LNCaP clone FGC (cell line): ENCODE measurements around the gene FOSL2.

Experiments used
- DNase-seq: peaks from one replicate; pipeline ENCODE4 v3.0.0-alpha.2; 2011; ENCODE audit warnings: low read depth
- H3K4me3 ChIP-seq: 2 replicates; pipeline ENCODE4 v1.5.1; 2011; ENCODE audit warnings: mild to moderate bottlenecking, low read depth, low read length, control low read depth
- TF ChIP-seq, protein P1 (sequence below): IDR thresholded peaks from 2 replicates; pipeline ENCODE4 v1.5.1; 2012; ENCODE audit warnings: mild to moderate bottlenecking; ENCODE audit not compliant: control insufficient read depth, insufficient read depth; ENCODE audit errors: extremely low read depth

The FOSL2 gene

DNA sequence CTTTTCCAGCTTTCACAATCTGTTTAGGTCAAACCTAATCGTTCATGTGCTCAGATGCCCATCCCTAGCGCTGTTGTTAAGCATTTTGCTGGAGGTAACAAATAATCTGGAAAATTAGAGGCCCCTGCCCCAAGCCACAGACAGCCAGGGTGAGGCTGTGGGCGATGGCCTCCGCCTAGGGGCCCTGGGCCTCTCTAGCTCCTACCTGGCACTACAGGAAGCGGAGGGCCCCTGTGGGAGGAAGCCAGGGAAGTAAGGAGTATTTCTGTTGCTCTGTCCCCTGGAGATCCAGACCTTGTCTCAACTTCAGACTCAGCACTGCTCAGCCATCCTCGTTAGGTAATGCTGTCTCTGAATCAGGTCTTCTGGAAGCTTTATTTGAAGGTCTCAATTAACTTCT is 12.4 kb upstream of the FOSL2 start:
- H3K4me3 ChIP-seq, result no peak overlapping the region
- no peak for DNase-seq
- TF ChIP-seq, protein P1, sequence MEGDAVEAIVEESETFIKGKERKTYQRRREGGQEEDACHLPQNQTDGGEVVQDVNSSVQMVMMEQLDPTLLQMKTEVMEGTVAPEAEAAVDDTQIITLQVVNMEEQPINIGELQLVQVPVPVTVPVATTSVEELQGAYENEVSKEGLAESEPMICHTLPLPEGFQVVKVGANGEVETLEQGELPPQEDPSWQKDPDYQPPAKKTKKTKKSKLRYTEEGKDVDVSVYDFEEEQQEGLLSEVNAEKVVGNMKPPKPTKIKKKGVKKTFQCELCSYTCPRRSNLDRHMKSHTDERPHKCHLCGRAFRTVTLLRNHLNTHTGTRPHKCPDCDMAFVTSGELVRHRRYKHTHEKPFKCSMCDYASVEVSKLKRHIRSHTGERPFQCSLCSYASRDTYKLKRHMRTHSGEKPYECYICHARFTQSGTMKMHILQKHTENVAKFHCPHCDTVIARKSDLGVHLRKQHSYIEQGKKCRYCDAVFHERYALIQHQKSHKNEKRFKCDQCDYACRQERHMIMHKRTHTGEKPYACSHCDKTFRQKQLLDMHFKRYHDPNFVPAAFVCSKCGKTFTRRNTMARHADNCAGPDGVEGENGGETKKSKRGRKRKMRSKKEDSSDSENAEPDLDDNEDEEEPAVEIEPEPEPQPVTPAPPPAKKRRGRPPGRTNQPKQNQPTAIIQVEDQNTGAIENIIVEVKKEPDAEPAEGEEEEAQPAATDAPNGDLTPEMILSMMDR, result no peak

DNA sequence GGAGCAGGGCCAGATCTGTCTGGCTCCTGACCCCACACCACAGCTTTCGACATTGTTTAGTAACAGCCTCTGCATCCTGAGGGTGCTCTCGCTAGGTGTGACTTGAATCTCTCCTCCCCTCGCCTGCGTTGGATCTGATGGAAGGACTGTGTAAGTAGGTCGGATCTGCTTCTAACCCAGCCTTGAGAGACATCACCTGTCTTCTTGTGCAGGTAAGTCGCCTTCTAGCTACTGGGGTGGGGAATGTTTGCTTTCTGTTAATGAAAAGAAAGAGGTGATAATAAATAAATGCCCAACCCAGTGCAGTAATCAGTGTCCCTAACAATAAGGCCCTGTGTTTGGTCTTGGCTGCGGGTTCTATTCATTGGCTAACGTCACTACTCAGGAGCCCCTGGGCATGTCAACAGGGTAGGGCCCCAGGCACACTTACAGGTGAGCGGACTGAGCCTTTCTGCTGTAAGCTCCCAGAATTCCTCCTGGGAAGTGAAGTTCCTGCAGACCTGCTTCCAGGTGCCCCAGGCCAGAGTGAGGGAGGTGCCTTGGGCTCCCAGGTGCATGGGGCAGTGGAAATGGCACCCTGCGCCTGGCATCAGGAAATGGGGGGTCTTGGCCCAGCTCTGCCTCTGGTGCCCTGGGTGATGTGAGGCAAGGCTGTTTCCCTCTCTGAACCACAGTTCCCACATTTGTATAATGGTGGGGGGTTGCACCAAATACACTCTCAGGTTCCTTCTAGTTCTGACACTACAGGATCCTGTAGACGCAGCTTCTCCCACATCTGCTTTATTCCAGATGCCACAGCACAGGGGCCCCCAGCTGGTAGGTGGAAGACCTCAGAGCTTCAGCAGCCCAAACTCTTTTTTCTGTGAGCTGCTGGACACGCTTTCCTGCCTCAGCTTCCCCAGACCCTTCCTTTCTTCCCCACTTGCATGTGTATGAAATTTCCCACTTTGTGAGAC is 11.2 kb upstream of the FOSL2 start:
- no peak for DNase-seq
- TF ChIP-seq, protein P1, result no peak
- no peak overlapping the region for H3K4me3 ChIP-seq

DNA sequence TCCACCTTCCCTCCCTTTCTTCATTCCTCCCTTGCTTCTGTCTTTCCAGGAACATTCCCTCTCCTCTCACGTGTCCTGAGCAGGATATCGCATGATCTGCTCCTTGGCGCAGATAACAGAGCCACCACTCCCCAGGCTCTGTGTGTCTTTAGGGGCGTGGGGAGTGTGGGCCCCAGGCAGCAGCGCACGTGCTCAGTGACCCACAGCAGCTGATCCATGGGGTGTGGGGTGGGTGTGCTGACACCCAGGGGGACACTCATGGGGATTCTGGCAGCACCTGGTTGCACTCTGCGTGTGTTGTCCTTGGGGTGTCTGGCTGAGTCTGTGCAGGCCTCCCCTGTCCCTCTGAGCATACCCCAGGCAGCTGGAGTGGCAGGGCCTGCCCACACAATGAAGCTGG is 9.9 kb upstream of the FOSL2 start:
- no peak overlapping the region for H3K4me3 ChIP-seq
- no peak for DNase-seq
- TF ChIP-seq, protein P1, result no peak

DNA sequence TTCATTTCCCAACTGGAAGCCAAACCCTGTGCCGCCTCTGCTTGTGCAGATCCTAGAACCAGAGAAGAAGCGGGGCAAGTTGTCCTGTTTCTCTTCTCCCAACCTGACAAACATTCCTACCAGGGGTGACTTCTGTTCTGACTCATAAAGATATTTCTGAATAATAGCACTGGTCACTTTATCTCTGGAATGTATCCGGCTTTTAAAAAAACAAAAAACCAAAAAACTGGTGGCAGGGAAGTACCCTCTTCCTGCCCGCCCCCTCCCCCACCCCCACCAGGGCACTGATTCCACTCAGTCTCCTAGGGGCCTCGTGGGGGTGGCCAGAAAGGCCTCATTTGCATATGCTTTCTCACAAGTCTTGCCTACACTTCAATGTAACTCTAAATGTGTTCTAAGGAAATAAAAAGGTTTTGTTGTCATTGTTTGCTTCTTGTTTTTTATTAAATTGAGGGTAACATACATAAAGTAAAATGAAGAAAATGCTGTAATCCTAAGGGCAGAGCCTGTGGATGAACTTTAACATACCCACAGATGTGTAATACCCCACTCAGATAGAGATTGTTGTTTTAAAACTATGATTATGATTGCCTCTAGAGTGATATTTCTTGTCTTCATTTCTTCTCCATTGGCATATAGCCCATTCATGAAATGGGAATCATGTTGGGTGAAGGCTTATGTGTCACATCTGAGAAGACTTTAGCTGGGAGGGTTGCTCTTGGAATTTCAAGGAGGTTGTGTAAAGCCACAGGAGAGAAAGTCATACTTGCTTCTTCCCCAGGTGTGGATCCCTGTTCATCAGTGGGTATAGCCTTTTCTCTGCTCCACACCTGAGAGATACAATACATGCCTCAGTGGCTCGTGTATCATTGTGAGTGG is 5.3 kb upstream of the FOSL2 start:
- no peak for DNase-seq
- no peak overlapping the region for H3K4me3 ChIP-seq
- TF ChIP-seq, protein P1, result no peak

DNA sequence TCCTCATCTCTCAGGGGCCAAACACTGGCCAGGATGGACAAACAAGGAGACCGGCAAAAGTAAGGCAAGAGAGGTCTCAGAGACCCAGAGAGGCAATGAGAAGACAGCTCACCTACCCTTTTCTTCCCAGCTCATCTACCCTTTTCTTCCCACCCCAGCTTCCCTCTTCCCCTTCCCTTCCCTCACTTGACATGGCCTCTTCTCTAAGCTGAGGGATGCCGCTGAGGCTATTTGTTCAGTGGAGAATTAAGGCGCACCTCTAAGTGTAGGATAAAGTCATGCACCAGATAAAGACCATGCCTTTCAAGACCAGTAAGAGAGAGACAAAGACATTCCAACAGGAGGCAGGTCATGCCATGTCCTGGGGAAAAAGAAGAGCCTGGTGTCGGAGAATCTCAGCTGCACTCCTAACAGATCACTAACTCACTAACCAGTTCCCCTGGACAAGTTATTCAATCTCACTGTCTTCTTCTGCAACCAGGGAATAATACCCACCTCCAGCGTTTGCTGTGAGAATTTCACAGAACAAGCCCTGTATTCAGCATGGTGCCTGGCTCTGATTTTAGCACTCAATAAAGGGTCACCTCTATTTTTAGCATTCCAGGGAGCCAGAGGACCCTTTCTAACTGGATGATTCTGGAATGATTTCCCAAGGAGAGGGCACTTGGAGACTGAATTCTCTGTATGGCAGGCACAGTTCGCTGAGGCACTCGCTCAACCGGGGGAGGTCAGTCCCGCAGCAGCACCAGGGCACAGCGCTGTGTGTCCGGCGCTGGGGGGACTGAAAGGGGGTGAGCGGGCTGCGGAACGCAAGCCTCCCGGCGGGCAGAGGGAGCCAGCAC is 3.0 kb upstream of the FOSL2 start:
- TF ChIP-seq, protein P1, result no peak
- DNase-seq, result no peak
- no peak overlapping the region for H3K4me3 ChIP-seq

DNA sequence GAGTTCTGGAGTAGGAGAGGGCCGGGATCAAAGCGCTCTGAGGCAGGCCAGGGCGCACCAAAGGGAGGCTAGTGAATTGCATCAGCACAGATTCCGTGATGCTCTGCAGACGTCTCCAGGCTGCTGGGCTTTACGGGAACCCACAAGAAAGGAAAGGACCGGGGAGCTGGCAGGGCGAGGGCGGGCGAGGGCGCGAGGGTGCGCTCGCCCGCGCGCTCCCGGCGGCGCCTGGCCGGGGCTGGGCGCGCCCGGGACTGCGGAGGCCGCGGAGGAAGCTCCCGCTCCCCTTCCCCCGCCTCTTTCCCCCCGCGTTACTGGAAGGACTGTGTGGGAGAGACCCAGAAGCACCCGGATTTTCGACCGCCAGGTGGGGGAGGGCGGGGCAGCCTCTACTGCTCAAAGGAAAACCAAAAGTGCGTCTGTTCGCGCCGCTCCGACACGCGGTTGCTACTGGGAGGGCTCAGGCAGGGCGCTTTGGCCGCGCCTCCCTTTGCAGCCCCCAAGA is 2.4 kb upstream of the FOSL2 start:
- no peak for DNase-seq
- no peak overlapping the region for H3K4me3 ChIP-seq
- TF ChIP-seq, protein P1, result no peak
